GM19025 (cell line): ENCODE data around the gene PHGDH.
"Not testable (repeated sequence)": the region's sequence is repeated elsewhere in the genome, so short reads cannot be mapped to it uniquely, and the experiment has no call there.

ENCODE experiments used
- ATAC-seq: cut with Tn5 transposase; IDR thresholded peaks from one replicate; pipeline ENCODE4 v1.9.1; 2021; ENCODE audit warnings: mild to moderate bottlenecking, low read depth, moderate library complexity; ENCODE audit not compliant: unreplicated experiment

PHGDH gene

GRCh38 chr1:119696863-119697262 lies 14.9 kb upstream of the PHGDH start:
- not testable (repeated sequence) for ATAC-seq

- no peak for ATAC-seq
Measured at GRCh38 chr1:119697598-119697997, 14.1 kb upstream of the PHGDH start.

- ATAC-seq: no peak
Measured at GRCh38 chr1:119700326-119700725, 11.4 kb upstream of the PHGDH start.

- ATAC-seq: no peak
Measured at GRCh38 chr1:119701659-119702058, 10.1 kb upstream of the PHGDH start.

GRCh38 chr1:119702384-119702783 lies 9.3 kb upstream of the PHGDH start:
- ATAC-seq: no peak

- no peak for ATAC-seq
Measured at GRCh38 chr1:119703666-119704450, 7.9 kb upstream of the PHGDH start.

GRCh38 chr1:119706599-119706998 lies 5.1 kb upstream of the PHGDH start:
- not testable (repeated sequence) for ATAC-seq

GRCh38 chr1:119711356-119711803 lies 354 bp upstream of the PHGDH start:
- not testable (repeated sequence) for ATAC-seq

GRCh38 chr1:119712342-119713038 lies 756 bp downstream of the PHGDH start:
- peak; percentile 46 for ATAC-seq

- no peak for ATAC-seq
Measured at GRCh38 chr1:119713039-119713748, 1.5 kb downstream of the PHGDH start.

- no peak for ATAC-seq
Measured at GRCh38 chr1:119713749-119714456, 2.2 kb downstream of the PHGDH start.

- ATAC-seq: no peak
Measured at GRCh38 chr1:119714583-119714982, 2.8 kb downstream of the PHGDH start.

- ATAC-seq: no peak
Measured at GRCh38 chr1:119715542-119715941, 3.8 kb downstream of the PHGDH start.

GRCh38 chr1:119718409-119718808 lies 6.7 kb downstream of the PHGDH start:
- no peak for ATAC-seq

- ATAC-seq: no peak
Measured at GRCh38 chr1:119718972-119719371, 7.2 kb downstream of the PHGDH start.

- no peak for ATAC-seq
Measured at GRCh38 chr1:119720866-119721440, 9.2 kb downstream of the PHGDH start.

- no peak for ATAC-seq
Measured at GRCh38 chr1:119721896-119722295, 10.2 kb downstream of the PHGDH start.

- no peak for ATAC-seq
Measured at GRCh38 chr1:119724611-119725218, 13.0 kb downstream of the PHGDH start.

GRCh38 chr1:119725626-119726025 lies 13.9 kb downstream of the PHGDH start:
- no peak for ATAC-seq

- no peak for ATAC-seq
Measured at GRCh38 chr1:119727991-119728390, 16.3 kb downstream of the PHGDH start.
